Breast epithelium (tissue), 3 donors: Measurements from ENCODE around the gene ACACA.

Experiments
- POLR2A ChIP-seq: fragments of 450-650 bp; IDR thresholded peaks from one replicate; pipeline ENCODE4 v1.6.1; 2016; ENCODE audit warnings: antibody characterized with exemption, mild to moderate bottlenecking, moderate library complexity
- TF ChIP-seq, protein P1 (sequence below), 3 donors: fragments of 450-650 bp; IDR thresholded peaks; one replicate each; pipeline ENCODE4 v1.5.1; 2016 to 2017; ENCODE audit warnings: antibody characterized with exemption in 3 of 3, mild to moderate bottlenecking in 3 of 3, moderate library complexity in 3 of 3

DNA sequence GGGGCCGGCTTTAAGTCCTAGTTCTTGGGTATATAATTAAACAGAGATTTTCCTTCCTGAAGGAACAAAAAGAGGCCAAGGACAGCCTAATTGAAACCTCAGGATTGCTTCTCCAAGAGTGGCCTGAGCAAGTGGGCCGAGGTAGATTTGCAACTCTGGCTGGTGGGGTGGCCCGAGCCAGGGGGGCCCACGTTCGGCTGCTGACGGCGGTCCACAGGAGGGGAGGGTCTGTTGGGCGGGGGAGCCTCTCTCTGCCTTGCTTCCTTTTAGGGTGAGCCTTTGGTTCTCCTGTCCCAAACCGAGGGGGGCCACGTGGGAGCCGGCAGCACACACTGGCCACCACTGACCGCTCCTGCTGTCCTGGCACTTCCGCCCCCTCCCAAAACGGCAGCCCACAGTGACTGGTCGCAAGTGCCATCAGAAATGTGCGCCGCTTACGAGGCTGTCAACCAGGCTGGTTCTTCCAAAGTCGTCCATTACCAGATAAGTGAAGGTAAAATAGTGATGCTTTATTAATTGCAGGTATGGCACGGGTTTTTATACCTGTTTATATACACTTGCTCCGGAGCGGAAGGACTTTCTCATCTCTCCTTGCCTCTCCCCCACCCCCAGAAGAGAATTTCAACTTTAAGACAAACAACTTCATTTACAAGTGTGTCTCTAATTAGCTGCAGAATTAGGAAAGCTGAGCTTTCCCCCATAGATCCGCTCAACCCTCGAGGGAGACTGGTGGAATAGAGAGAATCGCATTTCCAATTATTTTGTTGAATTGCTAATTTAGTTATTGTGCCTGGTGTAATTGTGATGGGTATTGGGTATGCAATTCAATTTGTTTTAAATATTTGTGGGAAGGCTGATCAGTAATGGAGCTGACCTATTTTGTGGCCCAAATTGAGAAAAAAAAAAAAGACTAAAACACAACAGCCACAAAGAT is 340.0 kb downstream of the ACACA start:
- TF ChIP-seq, protein P1, sequence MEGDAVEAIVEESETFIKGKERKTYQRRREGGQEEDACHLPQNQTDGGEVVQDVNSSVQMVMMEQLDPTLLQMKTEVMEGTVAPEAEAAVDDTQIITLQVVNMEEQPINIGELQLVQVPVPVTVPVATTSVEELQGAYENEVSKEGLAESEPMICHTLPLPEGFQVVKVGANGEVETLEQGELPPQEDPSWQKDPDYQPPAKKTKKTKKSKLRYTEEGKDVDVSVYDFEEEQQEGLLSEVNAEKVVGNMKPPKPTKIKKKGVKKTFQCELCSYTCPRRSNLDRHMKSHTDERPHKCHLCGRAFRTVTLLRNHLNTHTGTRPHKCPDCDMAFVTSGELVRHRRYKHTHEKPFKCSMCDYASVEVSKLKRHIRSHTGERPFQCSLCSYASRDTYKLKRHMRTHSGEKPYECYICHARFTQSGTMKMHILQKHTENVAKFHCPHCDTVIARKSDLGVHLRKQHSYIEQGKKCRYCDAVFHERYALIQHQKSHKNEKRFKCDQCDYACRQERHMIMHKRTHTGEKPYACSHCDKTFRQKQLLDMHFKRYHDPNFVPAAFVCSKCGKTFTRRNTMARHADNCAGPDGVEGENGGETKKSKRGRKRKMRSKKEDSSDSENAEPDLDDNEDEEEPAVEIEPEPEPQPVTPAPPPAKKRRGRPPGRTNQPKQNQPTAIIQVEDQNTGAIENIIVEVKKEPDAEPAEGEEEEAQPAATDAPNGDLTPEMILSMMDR (IDR thresholded peaks at IDR 0.05): no peak
- no peak for TF ChIP-seq POLR2A
